ENCODE data around the gene EPO.

Gene EPO

GRCh38 chr7:100744605-100745004 is 24.3 kb downstream of the EPO start:
- DNase-seq = no peak

DNA sequence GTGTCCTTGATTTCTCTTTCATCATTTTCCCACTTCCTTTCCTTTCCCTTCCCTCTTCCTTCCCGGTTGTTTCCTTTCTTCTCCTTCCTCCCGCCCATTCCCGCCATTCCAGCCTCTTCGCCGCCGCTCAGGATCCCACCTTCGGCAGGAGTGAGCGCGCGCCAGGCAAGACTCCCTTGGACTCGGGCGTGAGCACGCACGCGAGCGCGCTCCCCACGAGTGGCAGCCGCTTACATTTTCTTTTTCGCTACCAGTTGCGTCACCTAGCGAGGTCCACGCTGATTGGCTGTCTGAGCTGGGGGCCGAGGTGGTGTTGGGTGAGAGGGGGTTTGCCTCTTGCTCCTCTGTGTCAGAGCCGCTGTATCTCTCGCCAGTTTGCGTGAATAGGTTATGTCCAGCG is 24.9 kb downstream of the EPO start:
- peak; percentile 44 for DNase-seq

DNA sequence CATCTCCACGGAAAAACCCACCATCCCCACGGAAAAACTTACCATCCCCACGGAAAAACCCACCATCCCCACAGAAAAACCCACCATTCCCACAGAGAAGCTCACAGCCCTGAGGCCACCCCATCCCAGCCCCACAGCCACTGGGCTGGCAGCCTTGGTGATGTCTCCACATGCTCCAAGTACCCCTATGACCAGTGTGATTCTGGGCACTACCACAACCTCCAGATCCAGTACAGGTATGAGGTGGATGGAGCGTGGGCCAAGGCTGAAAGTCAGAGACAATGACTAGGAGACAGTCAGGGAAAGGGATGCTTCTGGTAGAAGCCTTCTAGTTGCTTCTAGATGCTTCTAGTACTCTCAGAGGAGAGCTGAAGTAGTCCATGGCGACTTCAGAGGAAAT is 32.7 kb downstream of the EPO start:
- peak; percentile 26 for DNase-seq

DNA sequence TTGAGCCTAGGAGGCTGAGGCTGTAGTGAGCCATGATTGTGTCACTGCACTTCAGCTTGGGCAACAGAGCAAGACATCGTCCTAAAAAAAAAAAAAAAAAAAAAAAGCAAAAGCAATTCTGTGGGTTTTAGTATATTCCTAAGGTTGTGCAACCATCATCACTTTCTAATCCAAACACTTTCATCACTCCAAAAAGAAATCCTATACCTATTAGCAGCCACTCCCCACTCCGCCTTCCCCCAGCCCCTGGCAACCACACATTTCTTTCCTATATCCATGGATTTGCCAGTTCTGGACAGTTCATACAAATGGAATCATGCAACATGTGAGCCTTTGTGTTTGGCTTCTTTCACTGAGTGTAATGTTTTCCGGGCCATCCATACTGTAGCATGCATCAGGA is 33.5 kb downstream of the EPO start:
- no peak for DNase-seq

DNA sequence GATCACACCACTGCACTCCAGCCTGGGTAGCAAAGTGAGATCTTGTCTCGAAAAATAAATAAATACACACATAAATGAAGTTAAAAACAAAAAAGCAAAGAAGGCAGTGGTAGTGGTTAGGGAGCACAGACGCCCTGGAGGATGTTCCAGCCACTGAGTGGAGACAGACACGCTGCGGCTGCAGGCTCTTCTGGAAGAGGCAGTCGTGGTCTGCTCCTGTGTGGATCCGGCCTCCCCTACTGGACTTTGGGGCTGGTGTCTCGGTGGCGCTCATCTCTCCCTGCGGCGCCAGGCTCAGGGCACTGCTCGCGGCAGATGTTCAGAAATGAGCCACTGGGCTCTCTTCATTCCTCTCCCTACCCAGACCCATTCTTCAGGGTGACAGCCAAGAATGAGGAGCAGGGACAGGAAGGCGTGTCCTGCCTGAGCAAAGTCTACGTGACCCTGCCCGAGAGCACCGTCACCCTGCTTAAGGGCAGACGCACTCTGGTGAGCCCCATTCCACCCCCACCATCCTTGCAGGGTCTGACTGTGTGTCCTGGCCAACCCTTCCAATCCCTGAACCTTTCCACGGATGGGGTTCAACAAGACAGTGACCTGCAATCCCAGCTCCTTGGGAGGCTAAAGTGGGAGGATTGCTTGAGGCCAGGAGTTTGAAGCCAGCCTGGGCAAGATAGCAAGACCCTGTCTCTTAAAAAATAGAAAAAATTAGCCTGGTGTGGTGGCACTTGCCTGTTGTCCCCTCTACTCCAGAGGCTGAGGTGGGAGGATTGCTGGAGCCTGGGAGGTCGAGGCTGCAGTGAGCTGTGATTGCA is 39.3 kb downstream of the EPO start:
- DNase-seq = no peak

DNA sequence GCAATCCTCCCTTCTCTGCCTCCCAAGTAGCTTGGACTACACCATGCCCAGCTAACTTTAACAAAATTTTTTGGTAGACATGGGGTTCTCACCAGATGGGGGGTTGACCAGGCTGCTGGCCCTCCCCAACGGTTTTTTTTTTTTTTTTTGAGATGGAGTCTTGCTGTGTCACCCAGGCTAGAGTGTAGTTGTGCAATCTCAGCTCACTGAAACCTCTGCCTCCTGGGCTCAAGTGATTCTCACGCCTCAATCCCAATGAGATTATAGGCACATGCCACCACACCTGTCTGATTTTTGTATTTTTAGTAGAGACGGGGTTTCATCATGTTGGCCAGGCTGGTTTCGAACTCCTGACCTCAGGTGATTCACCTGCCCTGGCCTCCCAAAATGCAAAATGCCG is 42.6 kb downstream of the EPO start:
- peak; percentile 73 for DNase-seq

- no peak for DNase-seq
Observed at GRCh38 chr7:100763556-100764140, 43.4 kb downstream of the EPO start.

DNA sequence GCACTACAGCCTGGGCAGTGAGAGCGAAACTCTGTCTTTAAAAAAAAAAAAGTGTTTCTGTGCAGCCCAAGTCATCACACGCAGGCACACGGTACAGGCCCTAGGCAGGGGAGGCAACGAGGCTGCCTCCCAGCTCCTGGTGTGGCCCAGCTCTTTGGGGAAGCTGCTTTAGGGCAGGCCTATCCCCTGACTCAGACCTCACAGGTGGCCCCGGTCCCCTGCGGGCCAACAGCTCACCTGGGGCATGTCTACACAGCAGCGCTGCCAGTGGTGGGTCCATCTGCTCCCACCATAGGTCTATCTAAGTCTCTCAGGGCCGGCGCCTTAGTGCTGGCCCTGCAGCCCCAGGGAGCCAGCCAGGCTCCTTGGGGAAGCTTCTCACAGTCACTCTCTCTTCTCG is 44.6 kb downstream of the EPO start:
- no peak for DNase-seq

DNA sequence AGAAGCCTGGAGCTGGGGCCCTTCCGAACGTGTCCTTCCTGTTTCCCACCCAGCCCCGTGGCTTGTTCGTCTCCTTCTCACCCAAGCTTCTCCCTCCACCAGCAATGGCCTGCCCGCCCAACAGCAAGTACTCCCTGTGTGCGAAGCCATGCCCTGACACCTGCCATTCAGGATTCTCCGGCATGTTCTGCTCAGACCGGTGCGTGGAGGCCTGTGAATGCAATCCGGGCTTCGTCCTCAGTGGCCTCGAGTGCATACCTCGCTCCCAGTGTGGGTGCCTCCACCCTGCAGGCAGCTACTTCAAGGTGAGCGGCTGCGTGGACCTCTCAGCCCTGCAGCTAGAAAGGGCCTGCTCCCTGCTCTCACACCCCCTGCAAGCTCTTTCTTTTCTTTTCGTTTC is 45.0 kb downstream of the EPO start:
- no peak for DNase-seq

GRCh38 chr7:100768784-100769183 is 48.5 kb downstream of the EPO start:
- no peak for DNase-seq
